Neuronal stem cell (in vitro differentiated cells): Measurements from ENCODE around the gene MIR17HG.
"Not testable (repeated sequence)": the region's sequence is repeated elsewhere in the genome, so short reads cannot be mapped to it uniquely, and the experiment has no call there.

Experiments used
- DNase-seq: peaks from one replicate; pipeline ENCODE4 v3.0.0-alpha.2; 2013; ENCODE audit warnings: low spot score
- H2AFZ ChIP-seq: one replicate; pipeline ENCODE4 v1.6.1; 2013; ENCODE audit warnings: mild to moderate bottlenecking, low read length, inconsistent platforms
- H2AK5ac ChIP-seq: 2 replicates; pipeline ENCODE4 v1.6.1; 2013; ENCODE audit warnings: low read depth, mild to moderate bottlenecking, inconsistent platforms, low read length, moderate library complexity, mixed read lengths
- H2BK120ac ChIP-seq: 2 replicates; pipeline ENCODE4 v1.6.1; 2013; ENCODE audit warnings: low read depth, mild to moderate bottlenecking, inconsistent platforms, low read length, moderate library complexity, mixed read lengths
- H2BK12ac ChIP-seq: one replicate; pipeline ENCODE4 v1.6.1; 2013; ENCODE audit warnings: low read length, inconsistent platforms
- H2BK15ac ChIP-seq: 2 replicates; pipeline ENCODE4 v1.6.1; 2013; ENCODE audit warnings: mild to moderate bottlenecking, low read length, inconsistent platforms, mixed read lengths
- H2BK5ac ChIP-seq: one replicate; pipeline ENCODE4 v1.6.1; 2013; ENCODE audit warnings: inconsistent platforms, mild to moderate bottlenecking, low read length, moderate library complexity
- H3K14ac ChIP-seq: one replicate; pipeline ENCODE4 v1.6.1; 2013; ENCODE audit warnings: low read length, inconsistent platforms
- H3K18ac ChIP-seq: 2 replicates; pipeline ENCODE4 v1.6.1; 2013; ENCODE audit warnings: low read length, inconsistent platforms
- H3K23ac ChIP-seq: 2 replicates; pipeline ENCODE4 v1.6.1; 2013; ENCODE audit warnings: low read depth, mild to moderate bottlenecking, mixed read lengths, low read length, inconsistent platforms; ENCODE audit not compliant: poor library complexity
- H3K27ac ChIP-seq: replicated peaks from 3 replicates; pipeline ENCODE4 v1.5.1; 2013; ENCODE audit warnings: low read length, inconsistent platforms
- H3K27me3 ChIP-seq, 3 experiments: 2 replicates each; pipeline ENCODE4 v1.6.1; 2013; ENCODE audit warnings: low read length in 3 of 3, mild to moderate bottlenecking in 2 of 3, inconsistent platforms in 1 of 3, low read depth in 1 of 3, mixed read lengths in 1 of 3, moderate library complexity in 1 of 3; ENCODE audit not compliant: control insufficient read depth in 3 of 3, insufficient read depth in 3 of 3
- H3K36me3 ChIP-seq, 2 donors: replicated peaks in 1 of 2; 2 replicates each; pipeline ENCODE4 v1.6.1; 2013; ENCODE audit warnings: low read length in 2 of 2; ENCODE audit not compliant: control insufficient read depth in 2 of 2, insufficient read depth in 2 of 2
- H3K4ac ChIP-seq: 2 replicates; pipeline ENCODE4 v1.6.1; 2013; ENCODE audit warnings: inconsistent platforms, mild to moderate bottlenecking, low read length, moderate library complexity
- H3K4me1 ChIP-seq, 2 donors: 1 replicate in 1 of 2; 2 replicates in 1 of 2; pipeline ENCODE4 v1.6.1; 2013; ENCODE audit warnings: low read length in 2 of 2, low read depth in 1 of 2; ENCODE audit not compliant: control insufficient read depth in 2 of 2, insufficient read depth in 1 of 2
- H3K4me2 ChIP-seq: one replicate; pipeline ENCODE4 v1.6.1; 2013; ENCODE audit warnings: mild to moderate bottlenecking, low read length, inconsistent platforms; ENCODE audit not compliant: insufficient read depth, poor library complexity, severe bottlenecking
- H3K4me3 ChIP-seq, 2 donors: 2 replicates each; pipeline ENCODE4 v1.5.1; 2013; ENCODE audit warnings: low read length in 2 of 2, mild to moderate bottlenecking in 2 of 2, inconsistent platforms in 1 of 2, moderate library complexity in 1 of 2
- H3K79me1 ChIP-seq: one replicate; pipeline ENCODE4 v1.6.1; 2013; ENCODE audit warnings: low read depth, mild to moderate bottlenecking, inconsistent platforms, low read length, moderate library complexity
- H3K9ac ChIP-seq: one replicate; pipeline ENCODE4 v1.6.1; 2013; ENCODE audit warnings: mild to moderate bottlenecking, low read depth, low read length, inconsistent platforms; ENCODE audit not compliant: poor library complexity
- H3K9me3 ChIP-seq, 2 donors: replicated peaks in 1 of 2; 2 replicates each; pipeline versions ENCODE3 to v1.6.1; 2013; ENCODE audit warnings: low read length in 2 of 2, mild to moderate bottlenecking in 2 of 2, inconsistent platforms in 1 of 2, low read depth in 1 of 2, mixed read lengths in 1 of 2, moderate library complexity in 1 of 2; ENCODE audit not compliant: control insufficient read depth in 2 of 2, insufficient read depth in 1 of 2
- H4K8ac ChIP-seq: one replicate; pipeline ENCODE4 v1.6.1; 2013; ENCODE audit warnings: low read depth, mild to moderate bottlenecking, inconsistent platforms, low read length, moderate library complexity
- H4K91ac ChIP-seq: one replicate; pipeline ENCODE4 v1.6.1; 2013; ENCODE audit warnings: low read length, low read depth, mild to moderate bottlenecking, inconsistent platforms; ENCODE audit not compliant: poor library complexity
- WGBS, 2 donors: extraction: QIAGEN DNeasy Blood & Tissue Kit; methylation state at CpG; one replicate each; pipeline ENCODE4 v1.1.7; 2013; ENCODE audit warnings: missing lambda C conversion rate in 2 of 2, mixed read lengths in 1 of 2; ENCODE audit not compliant: insufficient read length in 2 of 2, insufficient replicate concordance in 1 of 2; ENCODE audit errors: extremely low coverage in 2 of 2; 5-methylcytosine and 5-hydroxymethylcytosine counted together

Gene MIR17HG

DNA sequence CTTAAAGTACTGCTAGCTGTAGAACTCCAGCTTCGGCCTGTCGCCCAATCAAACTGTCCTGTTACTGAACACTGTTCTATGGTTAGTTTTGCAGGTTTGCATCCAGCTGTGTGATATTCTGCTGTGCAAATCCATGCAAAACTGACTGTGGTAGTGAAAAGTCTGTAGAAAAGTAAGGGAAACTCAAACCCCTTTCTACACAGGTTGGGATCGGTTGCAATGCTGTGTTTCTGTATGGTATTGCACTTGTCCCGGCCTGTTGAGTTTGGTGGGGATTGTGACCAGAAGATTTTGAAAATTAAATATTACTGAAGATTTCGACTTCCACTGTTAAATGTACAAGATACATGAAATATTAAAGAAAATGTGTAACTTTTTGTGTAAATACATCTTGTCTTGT, 3.6 kb downstream of the MIR17HG start:
- H3K27me3 ChIP-seq, result peaks cover 0 to 4% (median 0%) of the 10 kb centered on the region in 3 experiments
- H4K91ac ChIP-seq, result no peak overlapping the region
- no peak overlapping the region for H3K14ac ChIP-seq
- no peak overlapping the region for H3K18ac ChIP-seq
- H2BK5ac ChIP-seq, result no peak overlapping the region
- peak overlapping the region; percentile 1 to 88 for H3K4me3 ChIP-seq
- no peak for DNase-seq
- no peak overlapping the region for H3K9ac ChIP-seq
- peak overlapping the region; percentile 57 for H3K4me2 ChIP-seq
- no peak overlapping the region for H3K23ac ChIP-seq
- H3K79me1 ChIP-seq, result no peaks in the 10 kb centered on the region
- H3K9me3 ChIP-seq, result no peaks in the 10 kb centered on the region
- WGBS, 2 donors, result no CpG with 5 or more reads among the region's 5 CpGs
- no peak overlapping the region for H2BK15ac ChIP-seq
- no peak overlapping the region for H2AFZ ChIP-seq
- H3K36me3 ChIP-seq, result peaks cover 19 to 71% of the 10 kb centered on the region in 2 donors
- no peak overlapping the region for H2BK12ac ChIP-seq
- no peak overlapping the region for H3K4ac ChIP-seq
- no peak overlapping the region for H2BK120ac ChIP-seq
- H2AK5ac ChIP-seq, result no peak overlapping the region
- no peak overlapping the region for H4K8ac ChIP-seq
- H3K27ac ChIP-seq, result no peak overlapping the region
- H3K4me1 ChIP-seq, result peaks cover 8 to 25% of the 10 kb centered on the region in 2 donors

DNA sequence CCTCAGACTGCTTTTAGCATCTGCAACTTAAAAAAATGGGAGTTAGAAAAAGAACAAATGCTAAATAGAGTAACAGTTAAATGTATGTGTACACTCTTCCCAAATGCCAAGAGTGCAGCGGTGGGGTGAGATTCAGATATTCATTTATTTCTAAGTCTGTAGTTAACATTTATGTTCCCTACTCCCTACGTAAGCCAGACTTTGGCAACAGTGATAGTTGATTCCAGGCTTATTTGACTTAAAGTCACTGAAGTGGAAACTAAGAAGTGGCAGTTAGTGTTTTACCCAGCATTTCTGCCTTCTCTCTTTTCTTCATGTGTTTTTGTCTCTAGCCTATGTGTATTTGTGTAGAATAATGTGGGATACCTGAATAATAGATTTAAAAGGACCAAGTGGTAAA, 4.5 kb downstream of the MIR17HG start:
- Histone ChIP-seq H2AFZ (no peak overlapping the region), H3K4me1 (peaks cover 6 to 25% of the 10 kb centered on the region in 2 donors), H2BK15ac (no peak overlapping the region), H3K9ac (no peak overlapping the region), H3K27ac (no peak overlapping the region), H3K79me1 (no peaks in the 10 kb centered on the region), H2BK5ac (no peak overlapping the region), H2AK5ac (no peak overlapping the region), H3K9me3 (no peaks in the 10 kb centered on the region), H3K18ac (no peak overlapping the region), H2BK120ac (no peak overlapping the region), H3K36me3 (peaks cover 24 to 80% of the 10 kb centered on the region in 2 donors), H3K4ac (no peak overlapping the region), H3K14ac (no peak overlapping the region), H3K4me3 (no peak overlapping the region), H2BK12ac (no peak overlapping the region), H4K8ac (no peak overlapping the region), H4K91ac (no peak overlapping the region), H3K4me2 (no peak overlapping the region), H3K23ac (no peak overlapping the region), H3K27me3 (no peaks in the 10 kb centered on the region)
- DNase-seq, result no peak
- no CpG with 5 or more reads among the region's 2 CpGs for WGBS, 2 donors

DNA sequence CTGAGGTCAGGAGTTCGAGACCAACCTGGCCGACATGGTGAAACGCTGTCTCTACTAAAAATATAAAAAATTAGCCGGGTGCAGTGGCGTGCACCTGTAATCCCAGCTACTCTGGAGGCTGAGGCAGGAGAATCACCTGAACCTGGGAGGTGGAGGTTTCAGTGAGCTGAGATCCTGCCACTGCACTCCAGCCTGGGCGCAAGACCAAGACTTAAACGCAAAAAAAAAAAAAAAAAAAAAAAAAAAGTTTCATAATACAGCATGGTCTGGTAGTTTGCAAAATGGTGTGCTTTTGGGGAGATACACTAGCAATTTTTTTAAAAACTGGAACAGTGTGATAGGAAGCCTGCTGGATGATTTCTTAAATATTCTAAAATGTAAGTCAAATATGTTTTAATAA, 5.4 kb downstream of the MIR17HG start:
- WGBS, 2 donors, result no CpG with 5 or more reads among the region's 7 CpGs
- H2BK15ac ChIP-seq, H2BK12ac ChIP-seq, H3K18ac ChIP-seq, H4K91ac ChIP-seq, H3K4ac ChIP-seq, H3K27ac ChIP-seq, H4K8ac ChIP-seq, H3K9me3 ChIP-seq, H3K79me1 ChIP-seq, H2BK5ac ChIP-seq, H2BK120ac ChIP-seq, H3K23ac ChIP-seq, H2AK5ac ChIP-seq, H3K4me2 ChIP-seq, H3K4me3 ChIP-seq, H2AFZ ChIP-seq, H3K14ac ChIP-seq, DNase-seq, H3K9ac ChIP-seq, H3K27me3 ChIP-seq: not testable (repeated sequence)
- H3K4me1 ChIP-seq, result peaks cover 6 to 25% of the 10 kb centered on the region in 2 donors
- peaks cover 30 to 89% of the 10 kb centered on the region in 2 donors for H3K36me3 ChIP-seq

DNA sequence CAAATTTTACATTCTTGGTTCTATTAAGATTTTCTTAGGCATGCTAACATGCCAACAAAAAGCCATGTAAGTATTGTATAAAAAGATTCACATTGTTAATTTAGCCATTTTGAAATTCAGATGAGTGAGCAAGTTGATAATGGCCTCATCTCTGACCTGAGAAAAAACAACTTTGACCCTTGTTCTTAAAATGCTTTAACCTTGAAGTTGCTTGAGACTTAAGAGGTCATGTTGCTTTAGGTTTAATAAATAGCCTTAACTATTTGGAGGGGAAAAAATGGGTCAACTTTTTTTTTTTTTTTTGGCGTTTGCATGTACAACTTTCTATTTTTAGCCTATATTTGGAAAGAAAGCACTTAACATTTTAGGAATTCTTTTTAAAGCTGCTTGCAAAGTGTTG, 6.0 kb downstream of the MIR17HG start:
- H3K4me2 ChIP-seq, result no peak overlapping the region
- no peak overlapping the region for H3K27ac ChIP-seq
- H3K9ac ChIP-seq, result no peak overlapping the region
- H3K4me3 ChIP-seq, result no peak overlapping the region
- H4K91ac ChIP-seq, result no peak overlapping the region
- H2BK120ac ChIP-seq, result no peak overlapping the region
- no peaks in the 10 kb centered on the region for H3K79me1 ChIP-seq
- peaks cover 30 to 94% of the 10 kb centered on the region in 2 donors for H3K36me3 ChIP-seq
- no peak overlapping the region for H3K14ac ChIP-seq
- H3K23ac ChIP-seq, result no peak overlapping the region
- H3K18ac ChIP-seq, result no peak overlapping the region
- H2BK15ac ChIP-seq, result no peak overlapping the region
- H3K4ac ChIP-seq, result no peak overlapping the region
- H2AK5ac ChIP-seq, result no peak overlapping the region
- no CpG with 5 or more reads among the region's 1 CpG for WGBS, 2 donors
- H4K8ac ChIP-seq, result no peak overlapping the region
- H3K27me3 ChIP-seq, result no peaks in the 10 kb centered on the region
- no peak overlapping the region for H2AFZ ChIP-seq
- no peak overlapping the region for H2BK12ac ChIP-seq
- no peak for DNase-seq
- H2BK5ac ChIP-seq, result no peak overlapping the region
- H3K4me1 ChIP-seq, result peaks cover 6 to 25% of the 10 kb centered on the region in 2 donors
- no peaks in the 10 kb centered on the region for H3K9me3 ChIP-seq
